ENCODE data around the gene SCN5A.
A peak's percentile ranks its signal among the peaks of the same experiment; 100 is the strongest.

SCN5A gene

GRCh38 chr3:38533285-38533976 is 116.1 kb downstream of the SCN5A start:
- peak; percentile 55 for DNase-seq

- DNase-seq = peak; percentile 54
Measured at GRCh38 chr3:38532529-38532928, 117.0 kb downstream of the SCN5A start.

GRCh38 chr3:38528457-38528856 is 121.0 kb downstream of the SCN5A start:
- DNase-seq = no peak

GRCh38 chr3:38526792-38527191 is 122.7 kb downstream of the SCN5A start:
- DNase-seq = no peak

GRCh38 chr3:38524141-38524739 is 125.2 kb downstream of the SCN5A start:
- DNase-seq = no peak

DNA sequence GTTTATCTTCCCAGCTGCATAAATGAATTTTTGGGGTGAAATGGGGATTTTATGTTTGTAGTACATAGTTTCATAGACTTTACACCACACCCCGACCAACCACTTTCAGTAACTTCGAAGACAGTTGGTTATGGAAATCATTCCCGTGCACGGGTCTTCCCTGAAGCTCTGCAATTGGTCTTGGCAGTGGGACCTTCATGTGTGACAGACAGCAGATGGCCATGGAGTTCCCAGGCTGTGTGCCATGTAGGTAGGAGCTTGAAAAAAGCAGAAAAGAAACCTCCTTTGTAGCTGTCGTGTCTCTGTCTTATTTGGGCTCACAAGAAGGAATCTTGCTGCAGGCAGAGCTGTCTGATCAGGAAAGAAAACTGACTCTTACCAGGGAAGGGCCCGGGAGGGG is 127.5 kb downstream of the SCN5A start:
- no peak for DNase-seq

DNA sequence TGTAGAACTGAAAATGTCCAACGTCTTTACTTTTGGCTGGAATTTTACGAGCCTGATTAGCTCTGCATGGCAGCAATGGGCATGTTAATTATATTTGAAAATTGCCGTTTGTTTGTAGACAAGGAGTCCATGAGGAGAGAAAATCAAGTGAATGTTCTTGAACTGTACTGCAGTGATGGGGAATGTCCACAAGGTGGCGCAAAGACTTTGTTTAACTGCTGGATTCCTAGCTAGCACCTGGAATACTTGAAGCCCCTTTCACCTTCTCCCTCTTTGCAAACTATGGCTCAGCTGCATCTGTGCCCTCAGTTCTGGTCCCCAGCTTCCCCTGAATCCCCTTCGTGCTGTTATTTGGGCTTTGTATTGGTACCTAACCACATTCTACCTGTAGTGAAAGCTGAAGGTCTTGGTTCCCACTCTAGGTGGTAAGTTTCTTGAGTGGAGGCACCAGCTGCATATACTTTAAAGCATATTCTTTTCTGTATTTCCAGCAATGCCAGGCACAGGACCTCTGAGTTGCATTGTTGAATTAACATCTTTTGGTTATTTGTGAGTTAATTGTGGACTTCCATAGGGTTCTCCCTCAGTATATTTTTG is 128.0 kb downstream of the SCN5A start:
- DNase-seq = peak; percentile 83

DNA sequence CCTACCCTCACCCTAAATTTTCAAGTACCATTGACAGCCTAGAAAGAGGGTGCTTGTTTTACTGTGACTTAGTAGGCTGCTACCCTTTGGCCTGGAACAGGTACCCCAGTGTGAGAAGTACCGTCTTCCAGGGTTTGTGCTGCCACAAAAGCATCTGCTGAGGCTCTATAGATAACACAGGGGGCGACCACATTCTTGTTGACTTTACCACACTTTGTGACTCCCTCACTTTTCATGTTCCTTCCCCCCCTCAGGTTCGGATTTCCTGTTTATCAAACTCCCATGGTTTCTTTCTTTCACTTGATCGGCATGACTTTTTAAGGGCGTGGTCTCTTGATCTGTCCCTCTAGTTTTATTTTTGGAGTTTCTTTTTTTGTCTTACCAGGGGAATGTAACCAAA is 129.8 kb downstream of the SCN5A start:
- no peak for DNase-seq

- no peak for DNase-seq
Measured at GRCh38 chr3:38519000-38519399, 130.5 kb downstream of the SCN5A start.

DNA sequence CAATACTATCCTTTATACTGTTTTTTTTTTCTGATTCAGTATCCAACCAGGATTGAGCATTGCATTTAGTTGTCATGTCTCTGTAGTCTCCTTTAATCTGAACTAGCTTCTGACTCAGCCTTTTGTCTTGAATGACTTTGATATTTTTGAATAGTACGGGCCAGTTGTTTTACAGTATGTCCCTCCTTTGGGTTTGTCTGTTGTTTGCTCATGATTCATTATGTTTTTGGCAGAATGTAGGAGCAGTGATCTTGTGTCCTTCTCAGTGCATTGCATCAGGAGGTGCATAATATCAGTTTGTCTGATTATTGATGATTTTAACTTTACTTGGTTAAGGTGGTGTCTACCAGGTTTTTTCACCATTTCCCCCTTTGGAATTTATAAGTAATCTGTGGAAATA is 132.8 kb downstream of the SCN5A start:
- DNase-seq = no peak

GRCh38 chr3:38515367-38515766 is 134.1 kb downstream of the SCN5A start:
- no peak for DNase-seq

- DNase-seq = no peak
Measured at GRCh38 chr3:38511546-38511945, 137.9 kb downstream of the SCN5A start.

DNA sequence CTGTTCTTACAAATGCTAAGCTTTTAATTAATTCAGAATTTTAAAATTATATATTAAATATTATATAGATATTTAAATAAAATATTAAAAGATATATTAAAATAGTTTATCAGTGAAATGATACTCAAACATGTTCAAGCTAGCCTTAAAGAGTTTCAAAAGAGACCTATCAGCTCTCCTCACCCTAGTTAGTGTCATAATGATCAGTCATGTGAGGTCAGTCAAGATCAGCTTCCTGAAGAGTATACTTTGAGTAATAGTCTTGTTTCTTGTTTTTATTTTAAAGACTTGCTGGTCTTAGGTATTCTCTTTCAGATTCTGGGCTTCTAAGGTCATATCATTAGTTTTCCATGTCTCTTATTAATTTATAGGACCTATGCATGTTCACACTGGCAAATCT is 138.9 kb downstream of the SCN5A start:
- DNase-seq = no peak

DNA sequence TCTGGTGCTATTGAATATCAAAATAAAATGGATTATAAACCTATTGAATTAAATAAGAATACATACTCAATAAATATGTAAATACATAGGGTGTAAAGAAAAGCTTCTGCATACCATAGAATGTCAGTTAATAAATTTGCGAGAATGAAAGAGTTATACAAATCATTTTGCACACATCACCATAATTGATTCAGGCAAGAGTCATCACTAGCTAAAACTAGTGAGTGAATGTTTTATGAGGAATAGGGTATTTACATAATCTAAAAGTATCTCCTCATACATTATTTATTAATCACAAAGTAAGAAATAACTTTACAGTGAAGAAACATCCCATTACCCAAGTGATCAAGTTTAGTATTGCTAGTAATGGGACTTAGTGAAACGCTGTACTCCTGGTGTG is 139.8 kb downstream of the SCN5A start:
- DNase-seq = no peak

DNA sequence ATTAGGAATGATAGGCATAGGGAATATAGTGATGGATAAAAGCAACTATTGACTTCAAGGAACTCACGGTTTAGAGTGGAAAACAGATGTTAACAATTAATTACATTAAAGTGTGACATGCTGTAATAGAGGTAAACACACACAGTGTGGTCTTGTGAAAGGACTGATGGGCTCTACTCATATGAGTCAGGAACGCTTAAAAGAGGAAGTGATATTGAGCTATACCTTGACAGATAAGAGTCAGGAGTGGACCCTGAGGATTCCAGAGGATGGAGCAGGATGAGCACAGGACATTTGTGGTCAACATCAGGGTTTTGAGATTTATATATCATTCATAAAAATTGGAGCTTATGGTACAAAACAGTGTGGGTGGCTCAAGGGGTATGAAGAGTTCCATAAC is 142.4 kb downstream of the SCN5A start:
- no peak for DNase-seq

DNA sequence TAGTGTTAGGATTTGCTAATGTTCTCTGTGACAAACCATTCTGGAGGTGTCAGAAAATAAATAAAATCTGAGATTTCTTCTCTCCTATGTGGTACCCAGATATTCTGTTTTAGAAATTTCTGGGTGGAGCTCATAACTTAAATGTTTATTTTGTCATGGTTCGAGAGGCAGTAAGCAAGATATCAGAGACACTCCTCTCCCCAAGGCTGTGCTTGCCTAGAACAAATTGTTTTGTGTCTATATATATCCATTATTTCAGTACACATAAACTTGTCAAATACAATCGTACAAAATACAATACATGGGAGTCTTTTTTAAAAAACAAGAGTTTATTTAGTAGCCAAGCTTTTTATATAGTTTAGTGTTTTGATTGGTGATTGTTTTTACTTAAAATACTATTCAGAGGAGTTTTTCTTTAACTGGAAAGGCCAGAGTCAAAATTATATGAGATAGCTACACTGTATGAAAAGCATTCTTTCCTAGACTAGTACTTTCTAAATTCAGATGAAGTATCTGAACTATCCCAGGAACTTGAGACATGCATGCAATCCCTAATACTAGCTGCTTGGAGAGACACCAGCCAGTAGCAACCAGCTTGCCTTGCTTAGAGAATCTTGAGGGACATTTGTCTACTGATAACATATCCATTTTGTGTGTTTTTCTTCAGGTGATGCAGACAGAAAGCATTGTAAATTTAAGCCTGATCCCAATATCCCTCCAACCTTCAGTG is 148.6 kb downstream of the SCN5A start:
- no peak for DNase-seq

Data from activated effector memory CD4-positive, alpha-beta T cell treated with anti-CD3 and anti-CD28 coated beads, Interleukin-2, amount 50 U/mL, for 16 hours (primary cell).